ENCODE measurements around the gene TMEM236. TPM values are rescaled to one million over a fixed set of nuclear protein-coding genes. Genes with fewer than 3 reads are reported as not detected.

Gene TMEM236
- total RNA-seq, 2 experiments from 2014 or later, result 0.04 TPM

DNA sequence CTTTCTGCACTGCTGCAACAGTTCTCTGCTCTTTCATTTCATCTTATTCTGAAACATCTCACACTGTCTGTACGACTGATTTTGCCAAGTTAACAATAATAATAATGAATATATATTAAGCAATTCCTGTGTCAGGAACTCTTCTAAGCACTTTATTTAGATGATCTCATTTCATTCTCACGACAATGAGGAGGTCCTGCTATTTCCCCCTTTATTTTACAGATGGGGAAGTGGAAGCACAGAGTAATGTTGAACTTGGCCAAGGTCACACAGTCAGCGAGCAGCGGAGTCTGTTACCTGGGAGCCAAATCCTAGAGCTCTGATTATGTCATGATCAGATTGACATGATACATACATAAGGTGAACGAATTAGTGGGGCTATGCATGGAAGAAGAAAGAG is 63.0 kb downstream of the TMEM236 start:
- CTCF ChIA-PET, result no interaction called here

GRCh38 chr10:17816199-17816598 is 64.2 kb downstream of the TMEM236 start:
- POLR2A ChIA-PET, result no interaction called here
- CTCF ChIA-PET, result no interaction called here

More for the DNA sequence above, 63.0 kb downstream of the TMEM236 start:
- POLR2A ChIA-PET, result no interaction called here

- CTCF ChIA-PET, result no interaction called here
- POLR2A ChIA-PET, result no interaction called here
These were observed 65.3 kb downstream of the TMEM236 start for GRCh38 chr10:17817316-17817715.

- ChIA-PET CTCF (no interaction called here), POLR2A (no interaction called here)
These were observed 65.8 kb downstream of the TMEM236 start for GRCh38 chr10:17817790-17818189.

GRCh38 chr10:17819836-17820235 is 67.8 kb downstream of the TMEM236 start:
- ChIA-PET POLR2A (no interaction called here), CTCF (no interaction called here)

DNA sequence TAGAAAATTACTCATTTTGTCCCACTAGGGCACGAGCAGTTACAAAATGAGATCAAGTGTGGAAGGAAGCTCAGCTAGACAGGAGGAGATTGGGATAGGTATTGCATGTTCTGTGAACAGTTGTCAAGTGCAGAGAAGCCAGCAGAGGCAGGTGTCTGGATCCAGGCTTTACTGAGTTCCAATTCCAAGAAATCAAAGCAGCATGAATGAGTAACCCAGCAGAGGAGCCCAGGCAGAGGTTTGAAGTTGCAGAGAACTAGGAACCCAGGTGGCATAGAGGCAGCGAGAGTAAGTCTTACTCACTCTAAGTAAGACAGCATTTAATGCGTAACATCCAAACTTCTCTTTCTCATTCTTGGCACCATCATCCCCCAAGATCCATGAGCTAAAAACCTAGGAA is 68.9 kb downstream of the TMEM236 start:
- CTCF ChIA-PET, result no interaction called here
- POLR2A ChIA-PET, result no interaction called here

DNA sequence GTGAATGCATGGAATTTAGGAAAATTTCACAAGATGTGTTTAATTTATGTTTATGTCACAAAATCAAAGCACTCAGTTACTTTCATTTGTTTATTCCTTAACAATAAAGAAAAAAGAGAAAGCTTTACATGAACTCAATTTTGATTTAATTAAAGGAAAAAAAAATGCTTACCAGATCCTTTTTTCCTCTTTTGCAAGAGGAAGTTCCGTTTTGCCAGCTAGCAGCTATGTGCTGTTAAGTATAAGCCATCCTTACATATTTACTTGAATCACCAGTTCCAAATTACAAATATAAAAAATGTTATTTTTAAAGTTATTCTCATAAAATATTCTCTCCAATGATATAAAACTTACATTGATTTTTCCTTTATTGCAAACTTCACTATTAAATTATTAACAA is 69.9 kb downstream of the TMEM236 start:
- POLR2A ChIA-PET, result no interaction called here
- CTCF ChIA-PET, result no interaction called here

DNA sequence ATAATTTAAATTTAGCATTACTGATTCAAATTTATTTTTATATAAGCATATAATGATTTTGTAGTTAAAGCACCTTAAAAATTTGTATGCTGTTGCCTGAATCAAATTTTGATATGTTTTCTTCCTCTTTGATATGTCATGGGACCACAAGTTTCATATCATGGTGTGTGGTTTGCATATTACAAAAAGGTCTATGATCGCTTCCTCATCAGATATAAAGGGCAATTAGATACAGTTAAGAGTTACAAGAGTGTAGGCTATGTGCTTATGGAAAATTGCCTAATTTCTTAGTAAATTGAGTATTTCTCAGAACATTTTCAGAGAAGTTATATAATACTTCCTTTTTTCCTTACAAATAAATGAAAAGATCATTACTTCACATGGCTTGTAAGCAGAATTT is 79.3 kb downstream of the TMEM236 start:
- ChIA-PET CTCF (no interaction called here), POLR2A (no interaction called here)

- CTCF ChIA-PET, result no interaction called here
- POLR2A ChIA-PET, result no interaction called here
These were observed 79.9 kb downstream of the TMEM236 start for GRCh38 chr10:17831896-17832295.

GRCh38 chr10:17833656-17834055 is 81.7 kb downstream of the TMEM236 start:
- ChIA-PET POLR2A (no interaction called here), CTCF (no interaction called here)

DNA sequence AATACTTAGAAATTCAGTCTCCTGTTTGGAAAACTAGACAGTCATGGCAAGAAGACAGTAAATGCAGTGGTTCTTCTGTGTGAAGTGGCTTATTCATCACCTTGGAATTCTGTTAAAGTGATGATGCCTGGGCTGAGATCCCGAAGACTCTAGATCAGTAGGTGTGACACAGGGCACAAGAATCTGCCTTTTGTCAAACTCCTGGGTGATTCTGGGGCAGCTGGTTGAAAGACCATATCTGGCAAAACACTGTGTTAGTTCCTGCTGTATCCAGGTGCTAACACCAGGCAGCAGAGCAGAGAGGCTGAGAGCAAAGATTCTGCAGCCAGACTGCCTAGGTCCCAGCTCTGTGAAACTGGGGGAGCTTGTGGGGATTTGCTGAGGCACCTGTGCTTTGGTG is 83.7 kb downstream of the TMEM236 start:
- ChIA-PET POLR2A (no interaction called here), CTCF (no interaction called here)

DNA sequence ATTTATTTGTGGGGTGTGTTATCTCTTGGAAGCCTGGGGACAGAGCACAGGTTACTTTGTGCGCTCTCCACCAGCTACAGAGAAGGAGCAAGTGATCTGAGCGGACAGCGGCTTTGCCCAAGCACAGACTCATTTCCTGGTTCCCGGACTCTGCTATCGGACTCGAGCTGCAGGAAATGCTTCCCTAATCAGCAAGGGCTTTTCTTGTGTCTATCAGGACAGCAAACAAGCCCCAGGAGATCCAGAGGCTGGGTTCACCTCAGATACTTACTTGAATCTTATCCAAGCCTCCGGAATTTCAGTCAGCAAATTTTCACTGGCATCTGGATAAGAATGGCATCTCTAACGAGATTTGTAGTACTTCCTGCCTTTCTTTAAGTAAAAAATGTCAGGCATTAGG is 84.9 kb downstream of the TMEM236 start:
- ChIA-PET CTCF (no interaction called here), POLR2A (no interaction called here)

DNA sequence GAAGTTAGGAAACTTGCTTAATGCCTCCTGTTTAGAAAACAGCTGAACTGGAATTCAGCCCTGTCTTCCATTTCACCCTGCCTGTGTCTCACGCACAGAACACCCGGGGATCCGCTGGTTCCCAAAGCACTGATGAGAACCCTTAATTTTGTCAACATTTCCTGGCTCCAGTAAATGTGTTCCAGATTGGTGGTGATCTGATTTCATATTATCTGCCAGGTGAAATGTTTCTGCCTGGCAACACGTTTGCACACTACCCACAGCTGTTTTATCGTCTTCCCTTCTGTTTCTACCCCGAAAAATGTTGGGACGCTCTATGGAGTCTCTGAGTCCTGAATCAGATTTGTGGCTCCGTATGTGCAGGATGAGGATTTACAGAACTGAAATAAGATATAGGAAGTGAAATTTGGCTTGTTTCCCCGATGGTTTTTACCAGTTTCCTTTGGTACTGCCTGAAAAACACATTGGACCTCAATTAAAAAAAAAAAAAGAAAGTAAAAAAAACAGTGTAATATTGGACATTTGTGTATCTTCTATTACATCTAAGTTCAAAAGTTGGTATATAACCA is 86.2 kb downstream of the TMEM236 start:
- POLR2A ChIA-PET, result no interaction called here
- CTCF ChIA-PET, result no interaction called here

GRCh38 chr10:17841050-17841449 is 89.0 kb downstream of the TMEM236 start:
- POLR2A ChIA-PET, result no interaction called here
- CTCF ChIA-PET, result no interaction called here

DNA sequence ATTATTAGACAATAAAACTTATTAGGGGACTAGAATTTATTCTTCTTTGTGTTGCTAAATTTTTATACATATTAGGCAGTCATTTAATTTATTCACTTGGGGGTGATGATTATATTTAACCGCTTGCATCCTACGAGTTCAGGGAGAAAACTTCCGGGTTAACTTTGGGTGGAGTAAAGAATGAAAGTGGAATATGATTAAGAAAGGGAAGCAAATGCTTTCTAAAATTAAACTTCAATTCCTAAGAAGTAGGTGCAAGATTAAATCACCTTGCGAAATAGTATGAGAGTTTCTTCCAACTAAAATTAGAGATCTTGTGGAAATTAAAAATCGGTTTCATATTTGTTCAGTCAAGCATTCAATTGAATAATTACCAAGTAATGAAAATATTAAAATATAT is 90.6 kb downstream of the TMEM236 start:
- CTCF ChIA-PET, result no interaction called here
- POLR2A ChIA-PET, result no interaction called here

GRCh38 chr10:17847585-17848296 is 95.7 kb downstream of the TMEM236 start:
- ChIA-PET CTCF (interaction anchor here (0.9 kb wide), 1 partner anchor 204 kb away, joined by 3 read pairs; no protein-coding TSS in a partner anchor), POLR2A (no interaction called here)

DNA sequence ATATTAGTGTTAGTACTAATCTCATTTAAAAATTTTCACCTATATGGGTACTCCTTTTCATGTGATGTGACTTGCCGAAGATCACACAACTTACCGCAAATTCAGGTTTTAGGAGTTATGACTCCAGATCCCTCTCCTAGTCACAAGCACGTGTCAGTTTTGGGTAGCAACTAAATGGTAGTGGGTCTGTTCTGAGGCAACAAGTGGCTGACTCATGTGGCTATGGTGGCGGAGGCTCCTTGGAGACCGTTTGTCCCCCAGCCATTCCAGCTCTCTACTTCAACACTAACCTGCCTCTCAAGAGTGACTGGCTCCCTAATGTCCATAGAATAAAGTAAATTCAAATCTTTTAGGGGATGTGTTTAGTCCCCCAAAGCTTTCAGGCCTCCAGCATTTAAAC is 96.6 kb downstream of the TMEM236 start:
- CTCF ChIA-PET, result no interaction called here

More for the DNA sequence above, 96.6 kb downstream of the TMEM236 start:
- POLR2A ChIA-PET, result no interaction called here

Other genes starting within 250 kb of the TMEM236 start
- 1 to 10 TPM; 1.5 to 2.1 TPM for gene HACD1, start 134.8 kb upstream of the TMEM236 start, total RNA-seq
- gene STAM, start 108.0 kb upstream of the TMEM236 start, total RNA-seq, result 10 to 100 TPM; 21.2 to 24.2 TPM
- under 1 TPM in 1 of 2 experiments, not detected in 1; 0.04 TPM for gene MRC1, start 57.1 kb downstream of the TMEM236 start, total RNA-seq
- gene SLC39A12, start 199.7 kb downstream of the TMEM236 start, total RNA-seq, result not detected

Data from activated CD8-positive, alpha-beta memory T cell treated with anti-CD3 and anti-CD28 coated beads for 36 hours (primary cell).